ENCODE results near the gene SLC44A5.
"Not testable (repeated sequence)": the region's sequence is repeated elsewhere in the genome, so short reads cannot be mapped to it uniquely, and the experiment has no call there.

Gene SLC44A5

DNA sequence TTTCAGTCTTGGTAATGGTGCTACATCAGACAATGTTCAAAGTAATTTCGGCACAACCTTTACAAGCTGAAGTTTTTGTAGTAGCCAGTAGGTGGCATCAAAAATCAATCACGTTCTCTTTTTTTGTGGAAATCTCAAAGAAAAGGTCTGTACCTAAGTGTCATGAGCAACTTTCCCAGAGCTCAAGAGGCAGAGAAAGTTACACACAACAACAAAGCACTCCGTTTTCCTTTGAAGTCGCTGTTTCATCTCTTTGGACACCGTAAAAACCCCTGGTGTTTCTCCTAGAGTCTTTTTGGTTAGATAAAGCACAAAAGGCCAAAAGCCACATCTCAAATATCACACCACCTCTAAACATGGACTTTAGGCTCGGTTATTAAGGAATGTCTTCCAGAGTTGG, 345.1 kb downstream of the SLC44A5 start:
- DNase-seq (ENCODE audit: low spot score), result peak; percentile 21

DNA sequence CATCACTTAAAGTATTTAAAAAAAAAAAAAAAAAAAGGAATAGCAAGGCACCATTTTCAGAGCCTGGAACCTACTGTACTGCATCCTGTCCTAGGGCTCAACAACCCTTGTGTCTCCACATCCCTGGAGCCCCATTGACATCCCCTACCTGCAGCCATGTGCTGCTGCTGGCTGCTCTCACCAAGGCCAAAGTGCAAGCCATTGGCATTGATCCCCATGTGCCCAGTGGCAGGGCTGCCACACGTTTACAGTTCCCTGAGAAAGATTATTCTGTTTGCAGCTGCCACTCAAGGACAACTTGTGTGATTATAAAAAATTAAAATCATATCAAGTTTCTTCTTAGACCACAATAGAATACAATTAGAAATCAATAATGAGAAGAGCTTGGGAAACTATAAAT, 346.8 kb downstream of the SLC44A5 start:
- no peak for DNase-seq (ENCODE audit: low spot score)

DNA sequence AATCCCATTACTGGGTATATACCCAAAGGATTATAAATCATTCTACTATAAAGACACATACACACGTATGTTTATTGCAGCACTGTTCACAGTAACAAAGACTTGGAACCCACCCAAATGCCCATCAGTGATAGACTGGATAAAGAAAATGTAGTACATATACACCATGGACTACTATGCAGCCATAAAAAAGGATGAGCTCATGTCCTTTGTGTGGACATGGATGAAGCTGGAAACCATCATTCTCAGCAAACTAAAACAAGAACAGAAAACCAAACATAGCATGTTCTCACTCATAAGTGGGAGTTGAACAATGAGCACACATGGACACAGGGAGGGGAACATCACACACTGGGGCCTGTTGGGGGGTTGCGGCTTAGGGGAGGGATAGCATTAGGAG, 347.3 kb downstream of the SLC44A5 start:
- DNase-seq (ENCODE audit: low spot score), result not testable (repeated sequence)

DNA sequence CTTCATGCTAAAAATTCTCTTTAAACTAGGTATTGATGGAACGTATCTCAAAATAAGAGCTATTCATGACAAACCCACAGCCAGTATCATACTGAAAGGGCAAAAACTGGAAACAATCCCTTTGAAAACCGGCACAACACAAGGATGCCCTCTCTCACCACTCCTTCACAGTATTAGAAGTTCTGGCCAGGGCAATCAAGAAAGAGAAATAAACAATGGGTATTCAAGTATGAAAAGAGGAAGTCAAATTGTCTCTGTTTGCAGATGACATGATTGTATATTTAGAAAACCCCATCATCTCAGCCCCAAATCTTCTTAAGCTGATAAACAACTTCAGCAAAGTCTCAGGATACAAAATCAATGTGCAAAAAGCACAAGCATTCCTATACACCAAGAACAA, 349.0 kb downstream of the SLC44A5 start:
- not testable (repeated sequence) for DNase-seq (ENCODE audit: low spot score)

GRCh38 chr1:75258351-75258750, 352.6 kb downstream of the SLC44A5 start:
- DNase-seq (ENCODE audit: low spot score), result no peak

- no peak for DNase-seq (ENCODE audit: low spot score)
Observed at GRCh38 chr1:75257424-75257823, 353.5 kb downstream of the SLC44A5 start.

DNA sequence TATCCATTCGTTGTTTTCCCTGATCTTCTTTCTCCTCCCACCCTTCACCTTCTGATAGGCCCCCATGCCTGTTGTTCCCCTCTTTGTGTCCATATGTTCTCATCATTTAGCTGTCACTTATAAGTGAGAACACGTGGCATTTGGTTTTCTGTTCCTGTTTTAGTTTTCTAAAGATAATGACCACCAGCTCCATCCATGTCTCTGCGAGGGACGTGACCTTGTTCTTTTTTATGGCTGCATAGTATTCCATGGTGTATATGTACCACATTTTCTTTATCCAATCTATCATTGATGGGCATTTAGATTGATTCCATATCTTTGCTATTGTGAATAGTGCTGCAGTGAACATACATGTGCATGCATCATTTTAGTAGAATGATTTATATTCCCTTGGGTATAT, 360.8 kb downstream of the SLC44A5 start:
- not testable (repeated sequence) for DNase-seq (ENCODE audit: low spot score)

- no peak for DNase-seq (ENCODE audit: low spot score)
Observed at GRCh38 chr1:75245239-75245638, 365.7 kb downstream of the SLC44A5 start.

GRCh38 chr1:75243124-75243523, 367.8 kb downstream of the SLC44A5 start:
- no peak for DNase-seq (ENCODE audit: low spot score)

GRCh38 chr1:75237316-75237715, 373.6 kb downstream of the SLC44A5 start:
- no peak for DNase-seq (ENCODE audit: low spot score)

- peak; percentile 12 for DNase-seq (ENCODE audit: low spot score)
Observed at GRCh38 chr1:75234562-75234961, 376.4 kb downstream of the SLC44A5 start.

DNA sequence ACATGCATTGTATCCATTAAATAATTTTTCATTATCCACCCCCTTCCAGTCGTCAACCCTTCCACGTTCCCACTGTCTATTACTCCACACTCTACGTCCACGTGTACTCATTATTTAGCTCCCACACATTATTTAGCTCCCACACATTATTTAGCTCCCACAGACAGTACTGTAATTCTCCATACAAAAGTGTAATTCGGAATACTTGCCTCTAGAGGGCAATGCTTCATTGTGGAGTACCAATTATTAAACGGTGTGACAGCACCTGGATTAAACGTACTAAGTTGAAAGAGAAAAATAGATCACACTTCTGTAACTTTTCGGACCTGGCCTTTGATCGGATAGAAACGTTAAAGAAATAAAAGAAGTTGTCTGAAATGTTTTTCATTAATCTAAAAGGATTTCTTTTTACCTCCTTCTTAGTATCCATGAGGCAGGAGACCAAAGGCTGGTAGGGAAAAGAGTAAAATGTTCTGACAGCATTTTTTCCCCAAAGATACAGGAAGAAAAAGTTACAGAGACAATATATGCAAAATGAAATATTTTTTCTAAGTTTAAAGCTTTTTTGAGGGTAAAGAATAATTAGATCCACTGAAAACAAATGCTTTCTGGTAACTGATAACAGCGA, 377.5 kb downstream of the SLC44A5 start:
- DNase-seq (ENCODE audit: low spot score), result peak; percentile 26

DNA sequence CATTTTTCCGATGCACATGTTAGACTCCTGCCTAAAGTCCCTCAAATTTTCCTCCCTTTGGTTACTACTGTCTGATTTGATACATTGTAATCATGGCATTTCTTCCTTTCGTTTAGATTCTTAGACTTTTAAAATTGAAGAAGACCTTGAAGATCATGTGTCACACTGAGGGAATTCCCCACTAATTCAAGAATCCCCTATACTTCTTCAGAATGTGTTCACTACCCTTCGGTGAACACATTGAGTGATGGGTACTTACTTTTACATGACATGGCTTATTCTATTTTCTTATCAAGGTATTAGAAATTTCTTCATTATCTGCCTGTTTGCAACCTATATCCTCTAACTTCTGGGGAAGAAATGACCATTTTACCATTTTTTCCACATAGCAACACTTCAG, 390.8 kb downstream of the SLC44A5 start:
- DNase-seq (ENCODE audit: low spot score), result no peak

DNA sequence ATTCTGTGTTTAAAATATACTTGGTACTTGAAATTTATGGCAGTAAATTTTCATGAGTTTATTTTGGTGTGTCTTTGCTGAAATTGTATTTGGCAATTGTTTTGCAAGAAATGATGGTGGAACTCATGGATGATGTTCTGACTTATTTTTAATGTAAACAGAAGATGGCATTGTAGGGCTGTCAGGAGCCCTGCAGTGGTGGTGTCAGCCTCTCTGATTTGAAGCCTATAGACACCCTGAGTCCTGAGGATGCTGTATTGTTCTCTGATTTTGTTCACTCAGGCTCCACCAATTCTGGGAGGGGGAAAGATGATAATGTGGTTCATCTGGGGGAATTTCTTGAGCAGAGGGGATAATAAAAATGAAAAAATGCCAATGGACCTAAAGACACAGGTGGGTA, 396.9 kb downstream of the SLC44A5 start:
- DNase-seq (ENCODE audit: low spot score), result peak; percentile 31

DNA sequence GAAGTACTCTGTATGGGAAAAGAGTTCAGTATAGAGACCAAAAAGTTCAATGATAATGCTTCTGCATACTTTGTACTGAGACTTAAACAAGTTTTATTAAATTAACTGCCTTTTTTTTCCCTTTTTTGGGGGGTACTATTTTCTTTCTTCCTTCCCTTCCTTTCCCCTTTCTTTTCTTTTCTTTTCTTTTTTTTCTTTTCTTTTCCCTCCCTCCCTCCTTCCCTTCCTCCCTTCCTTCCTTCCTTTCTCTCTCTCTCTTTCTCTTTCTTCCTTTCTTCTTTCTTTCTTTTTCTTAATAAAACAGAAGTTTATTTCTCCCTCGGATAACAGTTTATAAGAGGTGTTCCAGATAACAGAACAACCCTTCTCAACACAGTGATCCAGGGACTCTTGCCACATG, 399.3 kb downstream of the SLC44A5 start:
- DNase-seq (ENCODE audit: low spot score), result no peak

GRCh38 chr1:75208862-75209261, 402.1 kb downstream of the SLC44A5 start:
- no peak for DNase-seq (ENCODE audit: low spot score)

- DNase-seq (ENCODE audit: low spot score), result peak; percentile 31
Observed at GRCh38 chr1:75203415-75204277, 407.3 kb downstream of the SLC44A5 start.

DNA sequence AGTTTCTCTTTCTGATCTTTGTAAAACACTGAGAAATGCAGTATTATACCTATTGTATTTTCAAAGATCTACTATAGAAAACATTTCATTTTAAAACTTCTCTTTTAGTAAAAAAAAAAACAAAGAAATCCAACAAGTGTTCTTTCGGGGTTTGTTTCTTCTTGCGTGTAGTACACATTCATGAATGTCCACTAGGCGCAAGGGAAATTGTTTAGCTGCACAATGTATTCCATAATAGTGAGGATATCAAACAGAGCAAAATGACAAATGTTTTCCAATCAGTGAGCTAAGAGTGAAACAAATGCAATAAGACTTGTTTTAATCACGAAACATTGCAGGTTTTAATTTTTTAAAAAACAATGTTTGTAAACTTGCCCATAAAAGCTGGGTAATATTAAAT, 408.2 kb downstream of the SLC44A5 start:
- no peak for DNase-seq (ENCODE audit: low spot score)

GRCh38 chr1:75198761-75199160, 412.2 kb downstream of the SLC44A5 start:
- DNase-seq (ENCODE audit: low spot score), result no peak

DNA sequence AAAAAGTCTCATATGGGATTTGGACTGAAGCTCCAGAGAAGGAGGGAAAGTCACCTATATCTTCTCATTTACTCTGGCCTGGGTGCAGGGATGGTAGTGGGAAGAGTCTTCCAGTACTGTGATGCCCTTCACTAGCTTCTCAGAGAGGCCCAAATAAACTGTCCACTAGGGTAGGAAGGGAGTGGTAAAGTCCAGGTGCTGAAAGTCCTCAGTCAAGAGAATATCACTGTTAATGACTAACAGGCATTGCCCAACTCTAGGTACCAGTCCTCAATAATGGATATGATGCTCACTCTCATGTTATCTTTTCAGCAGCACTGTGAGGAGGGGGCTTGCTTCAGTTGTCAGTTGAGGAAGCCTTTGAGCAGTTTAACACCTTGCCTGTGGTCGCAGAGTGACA, 412.8 kb downstream of the SLC44A5 start:
- no peak for DNase-seq (ENCODE audit: low spot score)

DNA sequence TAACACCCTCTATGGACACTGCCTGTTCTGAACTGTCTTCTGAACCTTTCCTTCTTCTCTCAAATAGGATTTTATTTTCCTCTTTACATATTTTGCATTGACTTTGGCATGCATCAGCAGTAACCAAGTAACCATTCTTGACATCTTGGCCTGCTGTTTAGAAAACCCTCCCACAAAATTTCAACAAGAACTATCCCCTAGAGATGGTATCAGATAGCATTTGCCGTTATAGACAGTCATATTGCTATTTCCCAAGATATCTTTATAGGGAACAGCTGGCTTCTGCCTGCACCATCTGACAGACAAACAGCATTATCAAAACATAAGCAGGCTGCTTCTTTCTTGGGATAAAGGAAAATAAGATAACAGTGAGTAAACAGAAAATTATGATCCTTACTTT, 422.0 kb downstream of the SLC44A5 start:
- no peak for DNase-seq (ENCODE audit: low spot score)

- not testable (repeated sequence) for DNase-seq (ENCODE audit: low spot score)
Observed at GRCh38 chr1:75181214-75181955, 429.5 kb downstream of the SLC44A5 start.

All from D341Med (cell line).